Left forelimb (tissue), 1 donor: ENCODE results near the gene XRCC3.

Experiments used
- DNase-seq: peaks from one replicate; pipeline ENCODE4 v3.0.0-alpha.2; 2018; ENCODE audit warnings: low spot score

Gene XRCC3

DNA sequence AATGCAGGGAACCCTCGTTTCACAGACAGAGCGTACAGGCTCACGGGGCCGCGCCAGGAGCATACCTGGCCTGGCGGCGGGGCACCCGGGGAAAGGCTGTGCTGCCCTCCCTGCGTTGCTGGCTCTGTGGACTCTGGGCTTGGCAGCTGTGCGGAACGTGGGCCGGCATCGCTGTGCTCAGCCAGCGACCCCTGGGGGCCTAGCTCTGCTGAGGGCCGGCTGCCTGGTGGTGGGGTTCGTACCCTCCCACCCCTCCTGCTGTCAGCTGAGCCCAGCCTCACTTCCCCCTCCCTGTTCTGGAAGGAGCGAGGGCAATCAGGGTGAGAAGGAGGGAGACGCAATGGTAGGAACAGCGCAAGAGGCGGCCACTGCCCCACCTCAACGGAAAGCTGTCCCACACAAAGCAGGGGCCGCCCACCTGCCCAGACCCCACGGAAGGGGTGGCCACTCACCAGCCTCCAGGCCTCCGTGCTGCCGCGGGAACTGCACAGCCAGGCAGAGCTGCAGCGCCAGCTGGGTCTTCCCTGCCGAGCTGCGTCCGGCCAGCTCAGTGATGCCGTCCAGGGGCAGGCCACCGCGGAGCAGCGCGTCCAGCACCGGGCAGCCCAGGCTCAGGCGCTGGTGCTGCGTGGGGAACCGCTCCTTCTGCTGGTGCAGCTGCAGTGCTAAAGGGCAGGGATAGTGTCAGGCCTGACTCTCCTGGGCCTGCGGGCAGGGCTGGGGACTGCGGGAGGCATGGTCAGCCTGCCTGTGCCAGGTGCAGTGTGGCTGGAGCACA is 8.5 kb downstream of the XRCC3 start:
- DNase-seq: no peak

DNA sequence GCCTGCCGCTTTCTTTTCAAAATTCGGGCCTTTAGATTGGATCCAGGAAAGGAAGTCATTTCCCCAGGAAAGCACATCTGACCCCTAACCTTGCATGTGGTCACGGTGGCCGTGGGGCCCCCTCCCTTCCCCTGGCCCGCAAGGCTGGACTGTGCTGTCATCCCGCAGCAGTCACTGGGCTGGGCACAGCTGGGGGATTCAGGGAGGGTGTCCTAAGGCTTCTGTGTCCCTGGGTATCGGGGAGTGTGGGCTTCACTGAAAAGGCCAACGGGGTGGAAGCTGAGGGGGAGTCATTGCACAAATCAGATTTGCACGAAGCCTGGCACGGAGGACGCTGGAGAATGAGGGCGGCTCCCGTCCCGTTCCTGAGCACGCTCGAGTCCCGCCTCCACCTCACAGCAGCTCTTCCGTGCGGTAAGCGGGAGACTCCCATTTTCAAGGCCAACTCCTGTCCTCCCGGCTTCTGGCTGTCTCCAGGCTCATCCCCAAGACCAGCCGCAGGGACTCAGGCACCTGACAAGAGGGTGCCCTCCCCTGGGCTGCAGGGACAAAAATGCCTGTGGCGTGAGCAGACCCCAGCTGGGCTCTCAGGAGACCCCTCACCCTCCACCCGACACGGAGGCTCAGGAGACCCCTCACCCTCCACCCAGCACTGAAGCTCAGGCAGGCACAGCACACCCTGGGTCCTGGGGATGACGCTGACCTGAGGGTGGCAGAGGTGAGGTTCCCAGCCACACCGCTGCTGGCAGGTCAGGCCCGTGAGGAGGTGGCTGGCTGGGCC is 9.6 kb downstream of the XRCC3 start:
- DNase-seq: no peak

DNA sequence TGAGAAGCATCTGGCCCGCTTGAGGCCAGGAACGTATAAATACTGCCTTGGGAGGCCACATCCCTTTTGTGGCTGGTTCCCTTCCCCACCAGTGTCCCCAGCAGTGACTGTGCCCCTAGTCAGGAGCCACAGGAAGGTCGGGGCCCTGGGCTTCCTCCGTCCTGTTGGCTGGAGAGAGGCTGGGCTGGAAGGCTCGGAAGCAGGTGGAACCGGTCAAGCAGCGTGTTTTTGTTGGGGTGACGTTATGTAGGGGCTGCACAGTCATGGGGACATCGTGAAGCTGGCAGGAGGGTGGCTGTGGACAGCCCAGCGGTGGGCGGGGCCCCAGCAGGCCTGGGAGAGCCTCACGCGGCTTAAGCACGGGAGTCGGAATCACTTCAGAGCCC is 10.1 kb downstream of the XRCC3 start:
- DNase-seq: no peak

DNA sequence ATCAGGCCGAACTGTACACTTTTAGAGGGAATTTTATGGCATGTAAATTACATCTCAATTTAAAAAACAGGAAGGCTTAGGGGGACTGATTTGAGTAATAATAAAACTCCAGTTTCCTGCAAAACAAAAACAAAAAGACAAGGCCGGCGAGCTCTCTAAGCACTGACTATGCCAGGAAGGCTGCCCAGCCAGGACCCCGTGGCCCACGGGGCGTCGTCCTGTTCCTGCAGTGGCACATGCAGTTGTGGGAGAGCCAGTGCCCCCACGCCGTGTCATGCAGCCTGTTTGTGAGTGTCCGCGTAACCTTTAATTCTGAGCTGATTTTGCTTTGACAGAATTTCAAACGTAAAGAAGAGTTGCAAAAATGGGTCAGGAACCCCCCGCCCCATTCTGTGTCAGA is 10.5 kb downstream of the XRCC3 start:
- DNase-seq: no peak

DNA sequence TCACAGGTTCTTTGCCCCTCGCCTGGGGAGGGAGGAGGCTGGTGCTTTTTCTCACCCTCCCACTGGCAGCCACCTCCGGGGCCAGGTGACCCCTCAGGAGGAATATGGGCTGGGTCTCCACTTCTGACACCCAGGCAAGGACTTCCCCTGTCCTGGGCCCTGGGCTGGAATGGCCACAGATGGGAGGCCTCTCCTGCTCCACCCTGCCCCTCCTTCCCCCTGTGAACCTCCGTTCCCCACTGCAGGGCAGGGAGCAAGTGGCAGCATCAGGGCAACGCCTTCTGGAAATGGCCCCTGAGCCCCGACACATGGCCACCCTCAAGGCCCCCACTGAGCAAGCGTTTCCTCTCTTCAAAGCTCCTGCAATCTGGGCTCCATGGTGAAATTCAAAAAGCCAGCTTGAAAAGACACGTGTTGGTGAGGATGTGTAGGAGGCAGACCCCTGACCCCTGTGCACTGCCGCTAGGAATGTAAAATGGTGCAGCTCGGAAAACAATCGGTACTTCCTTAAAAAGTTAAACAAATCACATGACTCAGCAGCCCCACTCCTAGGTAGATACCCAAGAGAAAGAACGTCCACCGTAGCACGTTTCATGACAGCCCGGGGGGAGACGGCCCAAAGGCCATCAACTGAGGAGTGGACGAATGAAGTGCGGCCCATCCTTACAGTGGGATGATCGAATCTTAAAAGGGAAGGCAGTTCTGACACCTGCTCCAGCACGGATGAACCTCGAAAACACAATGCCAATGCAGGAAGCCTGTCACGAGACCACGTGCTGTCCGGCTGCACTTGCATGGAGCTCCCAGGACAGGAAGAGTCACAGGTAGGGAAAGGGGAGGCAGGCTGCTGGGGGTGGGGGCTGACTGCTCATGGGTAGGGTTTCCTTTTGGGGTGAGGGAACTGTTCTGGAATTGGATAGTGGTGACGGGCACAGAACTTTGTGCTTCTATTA is 11.5 kb downstream of the XRCC3 start:
- no peak for DNase-seq

DNA sequence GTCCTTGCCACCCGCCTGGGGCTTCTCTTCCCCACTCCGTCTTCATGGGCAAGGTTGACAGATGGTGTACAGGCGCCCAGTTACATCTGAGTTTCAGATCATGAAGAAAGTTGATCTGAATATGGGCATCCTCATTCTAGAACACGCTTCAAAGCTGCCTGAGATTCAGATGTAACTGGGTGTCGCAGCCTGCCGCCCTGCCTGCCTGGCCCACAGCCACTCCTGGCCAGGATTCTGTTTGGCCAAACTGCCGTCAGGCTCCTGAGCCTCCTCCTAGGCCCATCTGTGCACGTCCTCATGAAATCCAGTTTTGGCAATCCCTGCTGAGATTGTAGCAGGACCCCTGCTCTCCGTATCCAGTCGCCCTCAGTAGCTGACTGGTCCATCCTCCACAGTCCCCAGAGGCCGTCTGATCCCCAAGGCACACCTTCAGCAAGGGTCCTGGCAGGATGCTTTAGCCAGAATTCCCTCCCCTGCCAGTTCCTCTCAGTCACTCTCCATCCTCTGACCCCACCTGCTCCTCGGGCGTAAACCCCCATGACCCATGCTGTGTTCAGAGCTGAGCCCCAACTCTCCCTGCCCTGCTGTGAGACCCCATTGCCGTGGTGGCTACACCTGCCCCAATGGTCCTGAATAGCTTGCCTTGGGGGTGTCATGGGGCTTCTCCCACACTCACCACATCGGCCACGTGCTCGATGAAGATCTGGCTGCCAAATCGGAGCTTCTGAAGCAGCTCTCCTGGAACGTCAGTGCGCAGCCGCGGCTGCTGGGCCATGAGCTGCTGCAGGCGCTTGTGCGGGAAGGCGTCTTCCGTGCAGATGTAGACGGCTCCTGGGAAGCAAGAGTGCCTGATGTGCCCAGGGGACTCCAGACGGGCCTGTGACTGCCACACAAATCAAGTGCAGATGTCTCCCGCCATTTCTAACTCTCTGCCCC is 12.5 kb downstream of the XRCC3 start:
- no peak for DNase-seq

DNA sequence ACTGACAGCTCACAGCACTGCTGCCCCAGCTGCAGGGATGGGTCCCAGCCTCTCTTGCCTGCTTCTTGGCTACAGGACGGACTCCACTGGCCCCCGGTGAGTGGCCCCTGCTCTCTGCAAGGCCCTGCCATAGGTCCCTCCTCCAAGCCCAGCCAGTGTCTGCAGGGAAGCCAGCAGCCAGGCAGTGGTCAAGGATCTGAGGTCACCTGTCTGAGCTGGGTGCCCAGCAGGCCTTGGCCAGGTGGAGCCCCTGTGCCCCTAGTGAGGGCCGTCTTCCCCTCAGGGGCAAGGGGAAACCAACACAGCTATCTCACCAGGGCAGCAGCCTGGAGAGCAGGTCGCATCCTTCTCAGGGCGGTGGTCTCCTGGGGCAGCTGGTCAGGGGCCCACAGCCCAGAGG is 13.2 kb downstream of the XRCC3 start:
- DNase-seq: no peak

DNA sequence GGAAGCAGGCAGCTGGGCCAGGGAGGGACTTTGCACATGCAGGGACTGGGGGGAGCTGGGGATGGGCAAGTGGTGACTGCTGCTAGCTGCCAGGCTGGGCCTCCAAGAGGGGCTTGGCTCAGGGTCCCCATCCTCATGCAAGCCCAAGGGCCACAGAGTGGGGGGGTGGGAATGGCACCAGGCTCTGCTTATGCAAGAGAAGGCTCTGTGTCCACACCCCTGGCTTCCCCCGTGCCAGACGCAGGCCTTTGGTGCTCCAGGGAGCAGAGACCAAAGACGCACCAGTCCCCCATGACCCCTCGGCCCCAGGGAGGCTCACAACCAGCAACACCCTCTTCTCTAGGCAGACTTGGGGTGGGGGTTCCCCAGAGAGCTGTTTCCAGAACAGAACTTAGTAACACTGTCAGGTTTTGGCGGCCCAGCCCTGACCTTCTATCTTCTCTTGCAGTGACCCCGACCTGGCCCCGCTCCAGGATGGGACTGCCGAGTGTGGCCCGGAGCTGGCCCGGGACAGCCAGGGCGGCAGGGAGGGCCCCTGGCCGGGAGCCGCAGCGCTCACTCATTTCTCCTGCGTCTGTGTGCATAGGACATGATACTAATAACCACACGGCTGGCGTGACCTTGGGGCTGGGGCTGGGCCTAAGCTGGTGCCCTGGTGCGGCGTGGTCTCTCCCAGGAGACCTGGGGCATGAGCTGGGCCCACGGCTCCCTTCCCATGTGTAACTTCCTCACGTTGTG is 14.3 kb downstream of the XRCC3 start:
- DNase-seq: peak; percentile 54

DNA sequence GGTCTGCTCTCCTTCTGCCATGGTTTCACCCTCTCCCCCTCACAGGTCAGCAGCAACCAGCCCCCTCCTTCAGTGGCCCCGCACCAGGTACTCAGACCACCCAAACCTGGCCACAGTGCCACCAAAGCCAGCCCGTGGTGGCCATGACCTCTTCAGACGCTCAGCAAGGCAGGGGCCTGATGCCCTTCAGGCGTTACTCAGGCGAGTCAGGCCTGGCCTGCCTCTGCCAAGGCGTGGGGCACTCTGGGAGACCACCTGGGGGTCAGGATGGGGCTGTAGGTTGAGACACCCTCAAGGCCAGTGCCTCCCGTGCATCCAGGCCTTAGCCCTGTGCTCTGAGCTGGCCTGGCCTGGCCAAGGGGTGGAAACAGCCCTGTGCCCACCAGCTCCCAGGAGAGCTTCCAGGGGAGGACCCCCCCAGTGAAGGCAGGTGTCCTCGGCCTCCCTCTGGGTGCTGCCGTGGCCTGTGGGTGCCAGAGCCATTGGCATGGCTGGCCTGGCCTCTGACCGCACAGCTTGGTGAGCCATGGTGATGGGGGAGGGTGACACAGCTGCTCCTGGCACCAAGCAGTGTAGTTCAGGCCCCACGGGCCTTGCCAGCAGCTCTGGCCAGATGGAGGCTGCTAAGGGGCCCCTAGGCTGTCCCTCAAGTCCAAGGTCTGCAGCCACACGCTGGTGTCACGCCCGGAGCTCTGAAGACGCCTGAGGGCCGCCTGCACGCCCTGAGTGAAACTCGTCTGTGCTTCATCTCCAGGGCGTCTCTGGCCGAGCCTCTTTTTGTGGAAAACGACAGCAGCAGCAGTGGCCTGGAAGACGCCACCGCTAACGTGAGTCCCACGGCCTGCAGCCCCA is 15.1 kb downstream of the XRCC3 start:
- DNase-seq: peak; percentile 57

DNA sequence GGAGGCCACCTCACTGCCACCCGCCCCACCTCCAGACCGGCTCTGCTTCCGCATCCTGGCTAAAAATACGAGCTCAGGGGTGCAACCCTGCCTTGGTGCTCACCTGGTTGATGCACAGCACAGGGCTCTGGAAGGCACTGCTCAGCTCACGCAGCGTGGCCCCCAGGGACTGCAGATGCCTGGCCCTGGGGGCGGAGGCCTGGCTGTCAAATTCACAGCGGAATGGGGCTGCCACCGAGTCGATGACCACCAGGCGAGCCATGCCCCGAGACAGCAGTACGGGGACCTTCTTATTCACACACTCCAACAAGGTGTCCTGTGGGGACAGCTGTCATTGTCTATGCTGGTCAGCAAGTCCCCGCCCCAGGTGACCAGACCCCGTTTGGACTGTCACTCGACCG is 16.0 kb downstream of the XRCC3 start:
- DNase-seq: peak; percentile 55

DNA sequence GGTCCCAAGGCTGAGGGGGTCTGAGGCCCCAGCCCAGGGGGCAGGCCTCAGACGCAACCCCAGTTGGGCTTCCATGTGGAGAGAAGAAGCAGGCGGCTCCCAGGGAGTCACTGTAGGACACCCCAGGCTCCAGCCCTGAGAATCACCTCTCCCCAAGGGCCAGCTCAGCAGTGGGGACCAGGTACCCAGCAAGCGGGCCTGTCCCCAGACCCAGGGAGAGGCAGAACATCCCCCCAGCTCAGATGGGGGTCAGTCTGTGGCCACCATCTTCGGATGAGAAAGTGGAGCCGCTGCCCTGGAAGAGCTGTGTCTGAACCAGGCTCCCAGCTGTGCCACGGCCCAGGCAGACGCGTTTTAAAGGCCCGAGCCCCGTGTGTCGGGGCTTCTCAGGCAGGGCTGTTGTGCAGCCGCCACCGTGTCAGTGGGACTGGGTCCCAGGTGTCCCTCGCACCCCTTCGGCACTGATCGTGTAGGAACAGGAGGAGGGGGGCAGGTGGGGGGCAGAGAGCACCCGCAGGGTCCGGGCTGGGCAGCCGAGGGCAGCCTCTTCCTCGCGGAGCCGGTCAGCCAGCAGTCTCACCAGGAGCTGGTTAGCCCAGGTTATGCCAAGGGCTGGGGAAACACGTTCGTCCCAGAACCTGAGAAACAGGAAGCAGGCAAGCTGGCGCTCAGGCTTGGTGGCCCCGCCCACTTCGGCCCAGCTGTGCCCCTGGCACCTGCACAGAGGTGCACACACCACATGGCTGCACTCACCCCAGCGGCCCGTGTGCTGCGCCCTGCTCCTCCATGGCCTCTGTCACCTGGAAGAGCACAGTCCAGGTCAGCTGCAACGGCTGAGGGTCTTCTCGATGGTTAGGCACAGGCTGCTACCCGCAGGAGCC is 16.6 kb downstream of the XRCC3 start:
- peak; percentile 63 for DNase-seq

DNA sequence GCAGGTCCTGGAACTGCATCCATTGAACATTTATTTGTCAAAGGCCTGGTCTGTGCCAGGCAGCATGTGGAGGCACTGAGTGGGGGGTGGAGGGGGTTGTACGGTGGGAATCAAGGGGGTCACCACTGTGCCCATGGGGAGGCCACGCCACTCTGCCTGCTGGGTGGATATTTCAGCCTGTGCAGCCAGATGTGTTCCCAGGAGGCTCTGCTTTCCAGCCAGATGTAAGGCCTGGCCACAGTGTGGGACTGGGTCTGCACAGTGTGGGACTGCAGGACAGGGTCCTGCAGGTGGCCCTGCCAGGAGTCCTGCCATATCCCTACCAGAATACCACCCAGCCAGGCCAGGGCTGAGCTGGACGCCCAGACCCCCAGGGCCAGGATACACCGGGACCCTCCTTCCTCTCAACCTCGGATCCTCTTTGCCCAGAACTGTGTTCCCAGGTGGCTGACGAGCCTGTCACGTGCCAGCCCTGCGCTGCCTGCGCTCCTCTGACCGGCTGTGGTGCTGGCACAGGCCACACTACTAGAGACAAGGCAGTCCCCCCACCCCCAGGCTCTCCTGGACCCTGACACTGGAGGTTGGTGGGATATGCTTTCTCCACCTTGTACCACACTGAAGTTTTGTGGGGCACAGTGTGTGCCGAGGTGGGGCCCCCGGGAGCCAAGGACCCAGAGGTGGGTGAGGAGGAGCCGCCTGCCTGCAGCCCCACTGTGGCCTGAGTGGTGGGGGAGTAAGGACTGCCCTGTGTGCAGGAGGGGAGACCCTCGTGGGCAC is 17.5 kb downstream of the XRCC3 start:
- DNase-seq: peak; percentile 64

DNA sequence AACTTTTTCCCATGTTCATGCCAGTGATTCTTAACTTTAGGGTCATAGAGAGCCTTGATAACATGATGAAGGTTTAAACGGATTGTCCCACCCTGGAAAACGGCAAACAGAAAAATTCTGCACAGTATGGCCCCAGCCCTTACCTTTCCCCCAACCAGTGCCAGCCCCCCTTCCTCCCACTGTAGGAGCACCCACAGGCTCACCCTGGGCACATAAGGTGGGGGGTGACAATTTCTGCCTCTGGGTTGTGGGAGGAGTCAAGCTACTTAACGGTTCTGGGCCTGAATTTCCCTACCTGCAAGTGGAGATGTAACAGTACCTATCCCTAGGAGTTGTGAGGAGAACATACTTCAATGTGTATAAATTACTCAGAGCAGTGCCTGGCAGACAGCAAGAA is 18.0 kb downstream of the XRCC3 start:
- DNase-seq: peak; percentile 52

DNA sequence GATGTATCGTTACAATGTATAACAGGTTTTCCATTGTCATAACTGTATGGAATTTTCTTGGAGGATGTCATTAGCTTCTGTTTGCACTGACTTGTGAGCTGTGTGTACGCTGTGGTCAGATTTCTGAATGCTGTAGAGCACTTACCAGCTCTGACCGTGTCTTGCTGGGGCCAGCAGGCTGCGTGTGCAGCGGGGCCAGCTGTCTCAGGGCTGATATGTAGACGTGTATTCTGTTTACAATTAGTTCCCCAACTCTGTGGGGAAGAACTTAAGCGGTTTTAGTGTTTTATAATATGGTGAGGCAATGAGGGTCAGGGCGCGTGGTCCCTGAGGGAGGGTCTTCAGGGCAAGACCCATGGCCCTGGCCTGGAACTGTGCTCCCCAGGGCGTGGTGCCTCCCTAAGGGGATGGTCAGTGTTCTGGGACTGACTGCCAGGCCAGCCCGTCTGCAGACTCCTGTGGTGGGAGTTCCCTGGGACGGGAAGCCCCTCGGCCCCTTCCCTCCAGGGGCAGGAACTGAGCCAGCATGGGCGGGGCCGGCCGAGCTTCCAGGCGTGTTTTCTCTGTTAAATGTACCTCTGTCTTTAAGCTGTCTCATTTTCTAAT is 18.7 kb downstream of the XRCC3 start:
- DNase-seq: peak; percentile 81

DNA sequence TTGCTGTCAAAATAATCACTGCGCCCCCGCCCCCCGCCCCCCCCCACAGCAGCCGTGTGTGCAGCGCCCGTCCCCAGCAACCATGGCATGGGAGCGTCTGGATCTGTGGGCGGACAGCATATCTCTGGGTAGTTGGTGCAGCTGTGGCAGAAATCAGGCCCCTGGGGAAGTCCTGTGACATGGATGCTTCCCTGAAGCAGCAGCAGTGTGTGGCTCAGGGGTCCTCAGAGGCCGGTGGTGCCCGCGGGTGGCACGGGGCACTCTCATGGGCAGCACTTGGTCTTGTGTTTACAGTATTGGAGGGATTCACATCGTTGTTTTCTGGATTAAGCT is 19.2 kb downstream of the XRCC3 start:
- peak; percentile 68 for DNase-seq

DNA sequence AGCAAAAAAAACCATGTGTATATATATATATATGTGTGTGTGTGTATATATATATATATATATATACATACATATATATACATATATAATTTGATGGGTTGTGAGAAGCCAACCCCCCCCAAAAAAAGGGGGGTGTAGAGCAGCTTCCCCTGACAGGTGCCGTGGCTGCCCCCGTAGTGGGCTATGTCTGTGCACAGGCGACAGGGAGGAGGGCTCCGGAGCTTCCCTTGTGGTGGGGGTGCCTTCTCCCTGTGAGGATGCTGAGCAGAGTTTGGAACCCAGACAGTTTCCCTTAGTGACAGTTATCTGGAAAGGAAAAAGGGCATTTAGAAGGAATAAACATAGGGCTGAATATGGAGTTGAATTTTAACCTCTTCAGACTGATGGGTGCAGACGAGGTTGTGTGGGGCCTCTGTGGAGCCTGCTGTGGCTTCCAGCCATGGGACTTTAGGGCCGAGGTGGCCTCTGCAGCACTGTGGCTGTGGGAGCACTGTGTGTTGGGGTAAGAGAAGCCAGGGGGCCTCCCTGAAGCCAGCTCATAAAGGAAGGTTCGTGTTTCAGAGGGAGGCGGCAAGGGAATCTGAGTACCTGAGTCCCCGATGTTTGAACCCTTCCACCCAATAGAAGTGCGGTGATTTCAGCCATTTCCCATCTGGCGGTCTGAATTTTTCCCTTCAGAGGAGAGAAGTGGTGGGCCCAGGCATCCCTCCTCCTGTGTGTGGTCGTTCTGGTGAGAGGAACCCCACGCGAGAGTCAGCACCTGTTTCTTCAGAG is 19.8 kb downstream of the XRCC3 start:
- DNase-seq: peak; percentile 30

DNA sequence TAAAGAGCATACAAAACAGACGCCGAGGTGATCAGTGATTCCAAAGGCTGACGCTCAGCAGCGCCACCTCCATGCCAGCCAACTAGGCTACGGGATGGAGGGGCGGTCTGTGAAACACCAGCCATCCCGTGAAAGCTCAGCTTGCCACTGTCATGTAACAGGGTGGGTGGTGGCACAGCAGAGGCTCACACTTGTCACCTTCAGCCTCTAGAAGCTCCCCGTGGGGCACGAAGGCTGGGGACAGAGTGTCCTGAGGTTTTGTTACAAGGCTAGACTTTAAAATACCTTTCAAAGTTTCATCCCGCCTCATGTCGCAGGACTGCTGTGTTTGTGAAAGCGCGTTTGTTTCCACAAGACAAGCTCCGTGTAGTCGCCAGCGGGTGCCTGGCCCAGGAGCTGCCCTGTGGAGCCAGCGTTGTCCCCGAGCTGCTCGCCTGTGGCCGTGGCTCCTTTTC is 20.7 kb downstream of the XRCC3 start:
- DNase-seq: peak; percentile 53
